SH-SY5Y (cell line): ENCODE data around the gene STARD7.

ENCODE experiments used
- GATA2 ChIP-seq: IDR thresholded peaks from 2 replicates; pipeline ENCODE4 v1.6.1; 2011; ENCODE audit warnings: mild to moderate bottlenecking, low read depth, low read length
- GATA3 ChIP-seq: IDR thresholded peaks from 2 replicates; pipeline ENCODE4 v1.6.1; 2011; ENCODE audit warnings: low read depth, mild to moderate bottlenecking, low read length, moderate library complexity

The STARD7 gene

GRCh38 chr2:96240341-96241038, 31.9 kb upstream of the STARD7 start:
- TF ChIP-seq GATA2: no peak
- TF ChIP-seq GATA3: no peak

- TF ChIP-seq GATA3 (no peak), GATA2 (no peak)
Observed at GRCh38 chr2:96239745-96240264, 31.2 kb upstream of the STARD7 start.

- TF ChIP-seq GATA2 (no peak), GATA3 (no peak)
Observed at GRCh38 chr2:96239091-96239490, 30.5 kb upstream of the STARD7 start.

GRCh38 chr2:96238266-96238665, 29.6 kb upstream of the STARD7 start:
- TF ChIP-seq GATA3 (no peak), GATA2 (no peak)

GRCh38 chr2:96236882-96237281, 28.3 kb upstream of the STARD7 start:
- TF ChIP-seq GATA3: no peak
- TF ChIP-seq GATA2: no peak

- no peak for TF ChIP-seq GATA2
- TF ChIP-seq GATA3: no peak
Observed at GRCh38 chr2:96233880-96234316, 25.3 kb upstream of the STARD7 start.

GRCh38 chr2:96233436-96233835, 24.8 kb upstream of the STARD7 start:
- no peak for TF ChIP-seq GATA3
- TF ChIP-seq GATA2: no peak

GRCh38 chr2:96231316-96231715, 22.7 kb upstream of the STARD7 start:
- no peak for TF ChIP-seq GATA3
- no peak for TF ChIP-seq GATA2

GRCh38 chr2:96225016-96225533, 16.4 kb upstream of the STARD7 start:
- no peak for TF ChIP-seq GATA2
- no peak for TF ChIP-seq GATA3

- TF ChIP-seq GATA2 (no peak), GATA3 (no peak)
Observed at GRCh38 chr2:96218508-96219131, 10.0 kb upstream of the STARD7 start.

- TF ChIP-seq GATA2: no peak
- no peak for TF ChIP-seq GATA3
Observed at GRCh38 chr2:96214554-96214953, 5.9 kb upstream of the STARD7 start.

- TF ChIP-seq GATA2 (no peak), GATA3 (no peak)
Observed at GRCh38 chr2:96213379-96213778, 4.8 kb upstream of the STARD7 start.

- TF ChIP-seq GATA3 (no peak), GATA2 (no peak)
Observed at GRCh38 chr2:96212339-96212738, 3.7 kb upstream of the STARD7 start.

- TF ChIP-seq GATA3: no peak
Observed at GRCh38 chr2:96209729-96210085, 1.1 kb upstream of the STARD7 start.
